ENCODE results near the gene PTPRN.

DNA sequence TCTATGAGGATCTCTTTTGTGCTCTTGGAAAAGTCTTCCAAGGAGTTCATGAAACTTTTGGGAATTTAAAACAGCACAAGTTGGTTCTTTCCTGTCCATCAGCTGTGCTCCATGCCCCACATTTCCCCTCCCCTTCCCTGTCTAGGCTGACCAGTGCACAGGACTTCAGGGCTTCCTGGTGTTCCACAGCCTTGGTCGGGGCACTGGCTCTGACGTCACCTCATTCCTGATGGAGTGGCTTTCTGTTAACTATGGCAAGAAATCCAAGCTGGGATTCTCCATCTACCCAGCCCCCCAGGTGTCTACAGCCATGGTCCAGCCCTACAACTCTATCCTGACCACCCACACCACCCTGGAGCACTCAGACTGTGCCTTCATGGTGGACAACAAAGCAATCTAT, 38.2 kb downstream of the PTPRN start:
- TF ChIP-seq, protein P1, sequence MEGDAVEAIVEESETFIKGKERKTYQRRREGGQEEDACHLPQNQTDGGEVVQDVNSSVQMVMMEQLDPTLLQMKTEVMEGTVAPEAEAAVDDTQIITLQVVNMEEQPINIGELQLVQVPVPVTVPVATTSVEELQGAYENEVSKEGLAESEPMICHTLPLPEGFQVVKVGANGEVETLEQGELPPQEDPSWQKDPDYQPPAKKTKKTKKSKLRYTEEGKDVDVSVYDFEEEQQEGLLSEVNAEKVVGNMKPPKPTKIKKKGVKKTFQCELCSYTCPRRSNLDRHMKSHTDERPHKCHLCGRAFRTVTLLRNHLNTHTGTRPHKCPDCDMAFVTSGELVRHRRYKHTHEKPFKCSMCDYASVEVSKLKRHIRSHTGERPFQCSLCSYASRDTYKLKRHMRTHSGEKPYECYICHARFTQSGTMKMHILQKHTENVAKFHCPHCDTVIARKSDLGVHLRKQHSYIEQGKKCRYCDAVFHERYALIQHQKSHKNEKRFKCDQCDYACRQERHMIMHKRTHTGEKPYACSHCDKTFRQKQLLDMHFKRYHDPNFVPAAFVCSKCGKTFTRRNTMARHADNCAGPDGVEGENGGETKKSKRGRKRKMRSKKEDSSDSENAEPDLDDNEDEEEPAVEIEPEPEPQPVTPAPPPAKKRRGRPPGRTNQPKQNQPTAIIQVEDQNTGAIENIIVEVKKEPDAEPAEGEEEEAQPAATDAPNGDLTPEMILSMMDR (IDR thresholded peaks at IDR 0.05 in 4 of 5, conservative IDR thresholded peaks at IDR 0.05 in 1 of 5): no peak
- no peak for TF ChIP-seq POLR2A (IDR thresholded peaks at IDR 0.05)

All from gastrocnemius medialis (tissue), 4 donors.